Measurements from ENCODE around the gene TMEM121B.

Gene TMEM121B

GRCh38 chr22:17087498-17088131, 33.5 kb downstream of the TMEM121B start:
- DNase-seq: peak; percentile 90

- no peak for DNase-seq
Measured at GRCh38 chr22:17086788-17087497, 34.2 kb downstream of the TMEM121B start.

- no peak for DNase-seq
Measured at GRCh38 chr22:17086296-17086695, 34.9 kb downstream of the TMEM121B start.

GRCh38 chr22:17085277-17086181, 35.6 kb downstream of the TMEM121B start:
- DNase-seq: no peak

GRCh38 chr22:17084554-17085276, 36.4 kb downstream of the TMEM121B start, which contains the start of gene IL17RA:
Gene IL17RA, plus strand, starts transcription at chr22:17085000. Its CDS starts 92 bp downstream, at chr22:17085092.
- DNase-seq: peak; percentile 87

GRCh38 chr22:17083811-17084441, 37.2 kb downstream of the TMEM121B start:
- DNase-seq: no peak

- no peak for DNase-seq
Measured at GRCh38 chr22:17083255-17083654, 37.9 kb downstream of the TMEM121B start.

GRCh38 chr22:17079572-17079971, 41.6 kb downstream of the TMEM121B start:
- no peak for DNase-seq

GRCh38 chr22:17077255-17077654, 43.9 kb downstream of the TMEM121B start:
- peak; percentile 88 for DNase-seq

- no peak for DNase-seq
Measured at GRCh38 chr22:17074648-17075002, 46.5 kb downstream of the TMEM121B start.

- DNase-seq: no peak
Measured at GRCh38 chr22:17072877-17073276, 48.3 kb downstream of the TMEM121B start.

Measured in fibroblast of skin of abdomen (primary cell).